ENCODE data around the gene ITFG2.

ITFG2 gene

GRCh38 chr12:2841056-2841650 is 28.7 kb downstream of the ITFG2 start:
- TF ChIP-seq CTCF (IDR thresholded peaks at IDR 0.05; ENCODE audit: insufficient read depth, missing control alignments) = no peak
- no peak for FAIRE-seq
- DNase-seq (ENCODE audit: insufficient read length, low spot score) = no peak

- FAIRE-seq (no peak), DNase-seq (ENCODE audit: insufficient read length, low spot score) (no peak)
Measured at GRCh38 chr12:2842948-2843347, 30.5 kb downstream of the ITFG2 start.

GRCh38 chr12:2844786-2845185 is 32.3 kb downstream of the ITFG2 start:
- no peak for FAIRE-seq
- no peak for DNase-seq (ENCODE audit: insufficient read length, low spot score)
- TF ChIP-seq CTCF (IDR thresholded peaks at IDR 0.05; ENCODE audit: insufficient read depth, missing control alignments) = no peak

More at GRCh38 chr12:2842948-2843347, 30.5 kb downstream of the ITFG2 start:
- TF ChIP-seq CTCF (IDR thresholded peaks at IDR 0.05; ENCODE audit: insufficient read depth, missing control alignments) = no peak

GRCh38 chr12:2845280-2845679 is 32.8 kb downstream of the ITFG2 start:
- TF ChIP-seq CTCF (IDR thresholded peaks at IDR 0.05; ENCODE audit: insufficient read depth, missing control alignments) = no peak
- no peak for DNase-seq (ENCODE audit: insufficient read length, low spot score)
- no peak for FAIRE-seq

- TF ChIP-seq CTCF (IDR thresholded peaks at IDR 0.05; ENCODE audit: insufficient read depth, missing control alignments) = no peak
- DNase-seq (ENCODE audit: insufficient read length, low spot score) (no peak), FAIRE-seq (no peak)
Measured at GRCh38 chr12:2851931-2852330, 39.5 kb downstream of the ITFG2 start.

- peak; percentile 88 for DNase-seq (ENCODE audit: insufficient read length, low spot score)
- no peak for FAIRE-seq
- TF ChIP-seq CTCF (IDR thresholded peaks at IDR 0.05; ENCODE audit: insufficient read depth, missing control alignments) = peak; percentile 82
Measured at GRCh38 chr12:2853626-2854025, 41.2 kb downstream of the ITFG2 start.

GRCh38 chr12:2854669-2855453 is 42.4 kb downstream of the ITFG2 start:
- FAIRE-seq = no peak
- TF ChIP-seq CTCF (IDR thresholded peaks at IDR 0.05; ENCODE audit: insufficient read depth, missing control alignments) = no peak
- DNase-seq (ENCODE audit: insufficient read length, low spot score) = no peak
